OCI-LY7 (cell line): ENCODE measurements around the gene ANO2. TPM values are rescaled to one million over a fixed set of nuclear protein-coding genes. Genes with fewer than 3 reads are reported as not detected.

Experiments
- BruUV-seq: library from RNA; stranded (reverse); fragments of 400-500 nt; replicated peaks from 2 replicates; lab custom pipeline; 2021; lab: Mats Ljungman, UMichigan
- CTCF ChIA-PET: fragments of 300-600 bp; sonication (Branson Sonifier 250); formaldehyde crosslinking; loops from one replicate; lab custom pipeline; 2022; ENCODE audit warnings: antibody characterized with exemption; ENCODE audit not compliant: unreplicated experiment; lab: Charles Lee
- POLR2A ChIA-PET: fragments of 300-600 bp; sonication (Branson Sonifier 250); formaldehyde crosslinking; loops from one replicate; lab custom pipeline; 2022; ENCODE audit warnings: antibody characterized with exemption; lab: Charles Lee
- DNase-seq: peaks from one replicate; pipeline ENCODE4 v3.0.0-alpha.2; 2015; ENCODE audit warnings: low spot score
- H2AFZ ChIP-seq: fragments of 200-600 bp; sonication (generic), shearing (Covaris generic); 2 replicates; pipeline ENCODE4 v1.6.1; 2014; ENCODE audit warnings: mild to moderate bottlenecking, antibody characterized with exemption, low read length, moderate library complexity
- H3K27ac ChIP-seq: fragments of 200-600 bp; sonication (generic); 2 replicates; pipeline ENCODE4 v1.5.1; 2014; ENCODE audit warnings: mixed run types, low read depth, mild to moderate bottlenecking, moderate library complexity, low read length, inconsistent platforms; ENCODE audit not compliant: poor library complexity, severe bottlenecking
- H3K36me3 ChIP-seq: fragments of 200-600 bp; sonication (generic); 2 replicates; pipeline ENCODE4 v1.6.1; 2014; ENCODE audit warnings: mild to moderate bottlenecking, antibody characterized with exemption, low read length, moderate library complexity, mixed read lengths; ENCODE audit not compliant: insufficient read depth
- H3K4me1 ChIP-seq: fragments of 200-600 bp; sonication (generic); 2 replicates; pipeline ENCODE4 v1.5.1; 2014; ENCODE audit warnings: mild to moderate bottlenecking, low read length; ENCODE audit not compliant: insufficient read depth, poor library complexity, severe bottlenecking
- H3K4me2 ChIP-seq: fragments of 200-600 bp; sonication (generic); 2 replicates; pipeline ENCODE4 v1.6.1; 2014; ENCODE audit warnings: mild to moderate bottlenecking, low read length
- H3K4me3 ChIP-seq: fragments of 200-600 bp; sonication (generic); 2 replicates; pipeline ENCODE4 v1.5.1; 2014; ENCODE audit warnings: mild to moderate bottlenecking, low read depth, low read length; ENCODE audit not compliant: poor library complexity, severe bottlenecking
- H3K79me2 ChIP-seq: fragments of 200-600 bp; sonication (generic); 2 replicates; pipeline ENCODE4 v1.6.1; 2016; ENCODE audit warnings: low read depth, mild to moderate bottlenecking, low read length, moderate library complexity, mixed read lengths; ENCODE audit not compliant: insufficient read depth
- H3K9me2 ChIP-seq: fragments of 200-600 bp; sonication (generic); 2 replicates; pipeline ENCODE4 v1.6.1; 2016; ENCODE audit warnings: mild to moderate bottlenecking, low read length, mixed read lengths; ENCODE audit not compliant: insufficient read depth
- H3K9me3 ChIP-seq: fragments of 200-600 bp; sonication (generic); 2 replicates; pipeline ENCODE4 v1.6.1; 2014; ENCODE audit warnings: mild to moderate bottlenecking, mixed run types, low read length, mixed read lengths
- H4K20me1 ChIP-seq: fragments of 200-600 bp; sonication (generic); 2 replicates; pipeline ENCODE4 v1.6.1; 2014; ENCODE audit warnings: mild to moderate bottlenecking, antibody characterized with exemption, low read length, moderate library complexity, mixed read lengths; ENCODE audit not compliant: insufficient read depth
- EZH2phosphoT487 ChIP-seq: fragments of 200-600 bp; sonication (generic); IDR thresholded peaks from 2 replicates; pipeline ENCODE4 v1.6.1; 2018; ENCODE audit warnings: low read depth, borderline replicate concordance, mild to moderate bottlenecking, mixed run types, antibody characterized with exemption, low read length, moderate library complexity, mixed read lengths
- intact Hi-C: fragments of 100-400 bp; cut with micrococcal nuclease; formaldehyde crosslinking; loops from one replicate; pipeline ENCODE4 v1.10.0; 2022; ENCODE audit not compliant: unreplicated experiment
- total RNA-seq, 2 experiments: library from RNA; depleted of rRNA in 1 of 2; stranded (reverse); fragments of >200 nt in 1 of 2; shearing (Covaris generic) in 1 of 2; gene quantifications; 2 replicates each; pipeline ENCODE4 v1.2.3, GENCODE V29; 2014 to 2022
- TF ChIP-seq, protein P1 (sequence below): fragments of 200-600 bp; sonication (generic); conservative IDR thresholded peaks from 2 replicates; pipeline ENCODE4 v1.5.1; 2014; ENCODE audit warnings: mild to moderate bottlenecking, antibody characterized with exemption, low read length, moderate library complexity, mixed read lengths

Gene ANO2
- total RNA-seq, 2 experiments from 2014 or later = not detected

DNA sequence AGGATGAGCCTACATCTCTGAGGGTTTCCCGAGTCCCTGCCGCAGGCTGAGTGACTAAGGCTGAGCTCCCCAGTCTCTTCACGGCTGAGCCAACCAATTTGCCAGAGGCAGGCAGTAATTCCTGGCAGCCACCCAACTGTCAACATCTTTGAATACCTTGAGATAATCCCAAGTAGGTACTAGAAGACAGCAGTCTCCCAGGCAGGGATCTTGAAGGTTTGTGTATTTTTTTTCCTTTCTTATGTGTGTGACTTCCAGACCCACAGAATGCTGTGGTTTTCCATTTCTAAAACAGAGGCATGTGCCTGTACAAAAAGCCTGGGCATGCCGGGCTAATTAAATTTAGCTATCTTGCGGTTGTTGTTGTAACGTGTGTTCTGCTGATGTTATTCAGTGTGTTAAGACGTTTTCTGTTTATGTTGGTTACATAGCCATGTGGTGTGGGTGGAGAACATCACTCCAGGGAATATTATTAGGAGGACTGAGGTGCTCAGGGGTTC lies 155.5 kb downstream of the ANO2 start:
- H3K4me3 ChIP-seq = no peak overlapping the region
- no peaks in the 10 kb centered on the region for H4K20me1 ChIP-seq
- CTCF ChIA-PET = no interaction called here
- no peaks in the 10 kb centered on the region for H3K79me2 ChIP-seq
- BruUV-seq = no TSS peak
- H3K9me3 ChIP-seq = no peaks in the 10 kb centered on the region
- no peaks in the 10 kb centered on the region for H3K4me1 ChIP-seq
- no peaks in the 10 kb centered on the region for H3K36me3 ChIP-seq
- TF ChIP-seq, protein P1, sequence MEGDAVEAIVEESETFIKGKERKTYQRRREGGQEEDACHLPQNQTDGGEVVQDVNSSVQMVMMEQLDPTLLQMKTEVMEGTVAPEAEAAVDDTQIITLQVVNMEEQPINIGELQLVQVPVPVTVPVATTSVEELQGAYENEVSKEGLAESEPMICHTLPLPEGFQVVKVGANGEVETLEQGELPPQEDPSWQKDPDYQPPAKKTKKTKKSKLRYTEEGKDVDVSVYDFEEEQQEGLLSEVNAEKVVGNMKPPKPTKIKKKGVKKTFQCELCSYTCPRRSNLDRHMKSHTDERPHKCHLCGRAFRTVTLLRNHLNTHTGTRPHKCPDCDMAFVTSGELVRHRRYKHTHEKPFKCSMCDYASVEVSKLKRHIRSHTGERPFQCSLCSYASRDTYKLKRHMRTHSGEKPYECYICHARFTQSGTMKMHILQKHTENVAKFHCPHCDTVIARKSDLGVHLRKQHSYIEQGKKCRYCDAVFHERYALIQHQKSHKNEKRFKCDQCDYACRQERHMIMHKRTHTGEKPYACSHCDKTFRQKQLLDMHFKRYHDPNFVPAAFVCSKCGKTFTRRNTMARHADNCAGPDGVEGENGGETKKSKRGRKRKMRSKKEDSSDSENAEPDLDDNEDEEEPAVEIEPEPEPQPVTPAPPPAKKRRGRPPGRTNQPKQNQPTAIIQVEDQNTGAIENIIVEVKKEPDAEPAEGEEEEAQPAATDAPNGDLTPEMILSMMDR = no peak
- TF ChIP-seq EZH2phosphoT487 = no peak
- H3K4me2 ChIP-seq = no peak overlapping the region
- no peak overlapping the region for H3K27ac ChIP-seq
- intact Hi-C loops = no loop called here
- no peak for DNase-seq
- no peak overlapping the region for H2AFZ ChIP-seq
- POLR2A ChIA-PET = no interaction called here
- no peaks in the 10 kb centered on the region for H3K9me2 ChIP-seq

DNA sequence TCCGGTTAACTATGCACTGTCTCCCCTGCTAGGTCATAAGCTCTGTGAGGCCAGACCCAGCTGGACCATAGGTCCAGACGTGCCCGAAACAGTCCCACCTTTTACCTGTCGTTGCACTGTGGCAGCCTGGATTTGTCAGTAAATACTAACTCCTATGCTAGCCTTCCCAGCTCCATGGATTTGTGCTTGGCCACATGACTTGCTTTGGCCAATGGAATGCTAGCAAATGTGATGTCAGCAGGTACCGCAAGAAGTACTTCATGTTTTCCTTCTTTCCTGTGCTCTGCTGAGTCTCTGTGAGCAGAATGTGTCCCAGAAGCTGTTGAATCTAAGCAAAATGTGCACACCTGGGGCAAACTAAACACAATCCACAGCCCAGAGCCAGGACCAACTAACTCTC lies 157.2 kb downstream of the ANO2 start:
- Histone ChIP-seq H3K9me3 (no peaks in the 10 kb centered on the region), H3K79me2 (no peaks in the 10 kb centered on the region), H4K20me1 (no peaks in the 10 kb centered on the region), H3K4me2 (no peak overlapping the region), H3K4me1 (no peaks in the 10 kb centered on the region), H2AFZ (no peak overlapping the region), H3K4me3 (no peak overlapping the region), H3K36me3 (no peaks in the 10 kb centered on the region), H3K27ac (no peak overlapping the region), H3K9me2 (no peaks in the 10 kb centered on the region)
- POLR2A ChIA-PET = no interaction called here
- BruUV-seq = no TSS peak
- intact Hi-C loops = no loop called here
- CTCF ChIA-PET = no interaction called here
- TF ChIP-seq EZH2phosphoT487 = no peak
- TF ChIP-seq, protein P1 = no peak
- DNase-seq = no peak

DNA sequence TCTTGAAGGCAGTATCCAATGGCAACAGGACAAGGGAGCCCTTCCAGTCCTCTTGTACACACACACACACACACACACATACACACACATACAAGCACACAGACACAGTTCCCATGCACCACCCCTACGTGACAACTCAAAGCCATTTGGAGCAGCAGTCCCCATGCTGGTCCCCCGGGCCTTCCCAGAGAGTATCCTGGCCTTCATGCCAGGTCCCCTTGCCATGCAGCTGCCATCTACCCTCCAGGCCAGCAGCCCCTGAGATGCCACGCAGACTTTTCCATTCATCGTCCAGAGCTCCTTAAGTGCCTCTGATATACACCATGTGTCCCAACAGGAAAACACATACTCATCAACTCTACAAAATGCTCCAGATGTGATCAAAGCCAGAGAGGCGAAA lies 159.5 kb downstream of the ANO2 start:
- DNase-seq = no peak
- H3K9me3 ChIP-seq = no peaks in the 10 kb centered on the region
- TF ChIP-seq EZH2phosphoT487 = no peak
- TF ChIP-seq, protein P1 = no peak
- H3K79me2 ChIP-seq = no peaks in the 10 kb centered on the region
- H3K27ac ChIP-seq = no peak overlapping the region
- no peaks in the 10 kb centered on the region for H3K9me2 ChIP-seq
- no peaks in the 10 kb centered on the region for H3K36me3 ChIP-seq
- H3K4me1 ChIP-seq = no peaks in the 10 kb centered on the region
- POLR2A ChIA-PET = no interaction called here
- H4K20me1 ChIP-seq = no peaks in the 10 kb centered on the region
- no peak overlapping the region for H3K4me2 ChIP-seq
- H2AFZ ChIP-seq = no peak overlapping the region
- no peak overlapping the region for H3K4me3 ChIP-seq
- CTCF ChIA-PET = no interaction called here
- BruUV-seq = no TSS peak
- intact Hi-C loops = no loop called here
